Epidermal melanocyte (primary cell): Measurements from ENCODE around the gene PDXDC1.
"Not testable (repeated sequence)": the region's sequence is repeated elsewhere in the genome, so short reads cannot be mapped to it uniquely, and the experiment has no call there.

ENCODE experiments used
- DNase-seq: peaks from one replicate; pipeline ENCODE4 v3.0.0; 2011; ENCODE audit warnings: low spot score; ENCODE audit not compliant: insufficient read length

Gene PDXDC1

GRCh38 chr16:15132719-15133428 is 158.0 kb downstream of the PDXDC1 start:
- not testable (repeated sequence) for DNase-seq

GRCh38 chr16:15133554-15133953 is 158.7 kb downstream of the PDXDC1 start:
- not testable (repeated sequence) for DNase-seq

GRCh38 chr16:15134752-15135482 is 160.1 kb downstream of the PDXDC1 start:
- DNase-seq: not testable (repeated sequence)

GRCh38 chr16:15135483-15136360 is 160.9 kb downstream of the PDXDC1 start:
- DNase-seq: not testable (repeated sequence)

- not testable (repeated sequence) for DNase-seq
Observed at GRCh38 chr16:15137514-15137913, 162.7 kb downstream of the PDXDC1 start.

- DNase-seq: peak; percentile 15
Observed at GRCh38 chr16:15140444-15141365, 165.9 kb downstream of the PDXDC1 start.

- no peak for DNase-seq
Observed at GRCh38 chr16:15141586-15141985, 166.8 kb downstream of the PDXDC1 start.

- DNase-seq: not testable (repeated sequence)
Observed at GRCh38 chr16:15142107-15142890, 167.5 kb downstream of the PDXDC1 start.

- DNase-seq: not testable (repeated sequence)
Observed at GRCh38 chr16:15142891-15143600, 168.2 kb downstream of the PDXDC1 start.

- DNase-seq: not testable (repeated sequence)
Observed at GRCh38 chr16:15143601-15144091, 168.8 kb downstream of the PDXDC1 start.

GRCh38 chr16:15144092-15144631 is 169.3 kb downstream of the PDXDC1 start:
- peak; percentile 33 for DNase-seq

GRCh38 chr16:15144781-15145417 is 170.1 kb downstream of the PDXDC1 start:
- DNase-seq: not testable (repeated sequence)

- DNase-seq: not testable (repeated sequence)
Observed at GRCh38 chr16:15145418-15146263, 170.8 kb downstream of the PDXDC1 start.

- DNase-seq: not testable (repeated sequence)
Observed at GRCh38 chr16:15146264-15146662, 171.4 kb downstream of the PDXDC1 start.

GRCh38 chr16:15148831-15149230 is 174.0 kb downstream of the PDXDC1 start:
- DNase-seq: not testable (repeated sequence)

- not testable (repeated sequence) for DNase-seq
Observed at GRCh38 chr16:15149260-15149659, 174.4 kb downstream of the PDXDC1 start.

- not testable (repeated sequence) for DNase-seq
Observed at GRCh38 chr16:15154005-15154404, 179.2 kb downstream of the PDXDC1 start.
